Measurements from ENCODE around the gene SMIM35. TPM values are rescaled to one million over a fixed set of nuclear protein-coding genes. Genes with fewer than 3 reads are reported as not detected.

Gene SMIM35
- total and polyA plus RNA-seq, 2 of the 13 experiments (the other 11 are each of a cell fraction or from before 2014, with no cell fraction given): not detected

DNA sequence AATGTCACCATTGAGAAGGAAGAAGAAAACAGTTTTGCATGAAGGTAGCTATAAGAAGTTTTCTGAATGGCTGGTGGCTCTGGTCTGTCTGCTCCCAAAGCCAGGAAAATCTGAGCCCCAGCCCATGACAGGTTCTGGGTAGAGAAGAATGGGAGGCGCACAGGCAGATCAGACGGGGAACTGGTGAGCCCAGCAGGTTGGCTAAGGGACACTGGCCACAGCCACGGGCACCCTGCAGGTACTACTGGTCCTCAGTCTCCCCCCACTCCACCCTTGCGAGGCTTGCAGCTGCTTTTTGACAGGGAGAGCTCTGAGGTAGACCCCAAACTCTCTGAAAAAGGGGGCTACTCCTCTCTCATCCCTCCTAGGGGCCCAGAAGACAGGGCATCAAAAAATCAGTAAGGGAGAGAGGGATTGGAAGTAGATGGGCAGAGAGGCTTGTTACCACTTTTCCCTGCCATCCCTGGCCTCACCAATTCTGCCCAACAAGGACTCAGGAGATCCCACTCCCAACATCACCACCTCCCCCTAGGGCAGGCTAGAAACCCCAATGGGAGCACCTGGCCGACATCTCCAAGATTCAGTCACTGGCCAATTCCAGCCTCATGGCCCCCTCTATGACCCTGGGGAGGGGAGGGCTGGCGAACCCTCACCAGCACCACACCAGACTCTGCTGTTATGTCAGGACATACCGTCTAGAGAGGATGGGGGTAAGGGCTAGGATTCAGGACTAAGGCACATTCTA, 48.5 kb upstream of the SMIM35 start (continued):
- TF ChIP-seq, protein P1, sequence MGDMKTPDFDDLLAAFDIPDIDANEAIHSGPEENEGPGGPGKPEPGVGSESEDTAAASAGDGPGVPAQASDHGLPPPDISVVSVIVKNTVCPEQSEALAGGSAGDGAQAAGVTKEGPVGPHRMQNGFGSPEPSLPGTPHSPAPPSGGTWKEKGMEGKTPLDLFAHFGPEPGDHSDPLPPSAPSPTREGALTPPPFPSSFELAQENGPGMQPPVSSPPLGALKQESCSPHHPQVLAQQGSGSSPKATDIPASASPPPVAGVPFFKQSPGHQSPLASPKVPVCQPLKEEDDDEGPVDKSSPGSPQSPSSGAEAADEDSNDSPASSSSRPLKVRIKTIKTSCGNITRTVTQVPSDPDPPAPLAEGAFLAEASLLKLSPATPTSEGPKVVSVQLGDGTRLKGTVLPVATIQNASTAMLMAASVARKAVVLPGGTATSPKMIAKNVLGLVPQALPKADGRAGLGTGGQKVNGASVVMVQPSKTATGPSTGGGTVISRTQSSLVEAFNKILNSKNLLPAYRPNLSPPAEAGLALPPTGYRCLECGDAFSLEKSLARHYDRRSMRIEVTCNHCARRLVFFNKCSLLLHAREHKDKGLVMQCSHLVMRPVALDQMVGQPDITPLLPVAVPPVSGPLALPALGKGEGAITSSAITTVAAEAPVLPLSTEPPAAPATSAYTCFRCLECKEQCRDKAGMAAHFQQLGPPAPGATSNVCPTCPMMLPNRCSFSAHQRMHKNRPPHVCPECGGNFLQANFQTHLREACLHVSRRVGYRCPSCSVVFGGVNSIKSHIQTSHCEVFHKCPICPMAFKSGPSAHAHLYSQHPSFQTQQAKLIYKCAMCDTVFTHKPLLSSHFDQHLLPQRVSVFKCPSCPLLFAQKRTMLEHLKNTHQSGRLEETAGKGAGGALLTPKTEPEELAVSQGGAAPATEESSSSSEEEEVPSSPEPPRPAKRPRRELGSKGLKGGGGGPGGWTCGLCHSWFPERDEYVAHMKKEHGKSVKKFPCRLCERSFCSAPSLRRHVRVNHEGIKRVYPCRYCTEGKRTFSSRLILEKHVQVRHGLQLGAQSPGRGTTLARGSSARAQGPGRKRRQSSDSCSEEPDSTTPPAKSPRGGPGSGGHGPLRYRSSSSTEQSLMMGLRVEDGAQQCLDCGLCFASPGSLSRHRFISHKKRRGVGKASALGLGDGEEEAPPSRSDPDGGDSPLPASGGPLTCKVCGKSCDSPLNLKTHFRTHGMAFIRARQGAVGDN (CRISPR knock-in tag; IDR thresholded peaks at IDR 0.05): no peak
- TF ChIP-seq, protein P2, sequence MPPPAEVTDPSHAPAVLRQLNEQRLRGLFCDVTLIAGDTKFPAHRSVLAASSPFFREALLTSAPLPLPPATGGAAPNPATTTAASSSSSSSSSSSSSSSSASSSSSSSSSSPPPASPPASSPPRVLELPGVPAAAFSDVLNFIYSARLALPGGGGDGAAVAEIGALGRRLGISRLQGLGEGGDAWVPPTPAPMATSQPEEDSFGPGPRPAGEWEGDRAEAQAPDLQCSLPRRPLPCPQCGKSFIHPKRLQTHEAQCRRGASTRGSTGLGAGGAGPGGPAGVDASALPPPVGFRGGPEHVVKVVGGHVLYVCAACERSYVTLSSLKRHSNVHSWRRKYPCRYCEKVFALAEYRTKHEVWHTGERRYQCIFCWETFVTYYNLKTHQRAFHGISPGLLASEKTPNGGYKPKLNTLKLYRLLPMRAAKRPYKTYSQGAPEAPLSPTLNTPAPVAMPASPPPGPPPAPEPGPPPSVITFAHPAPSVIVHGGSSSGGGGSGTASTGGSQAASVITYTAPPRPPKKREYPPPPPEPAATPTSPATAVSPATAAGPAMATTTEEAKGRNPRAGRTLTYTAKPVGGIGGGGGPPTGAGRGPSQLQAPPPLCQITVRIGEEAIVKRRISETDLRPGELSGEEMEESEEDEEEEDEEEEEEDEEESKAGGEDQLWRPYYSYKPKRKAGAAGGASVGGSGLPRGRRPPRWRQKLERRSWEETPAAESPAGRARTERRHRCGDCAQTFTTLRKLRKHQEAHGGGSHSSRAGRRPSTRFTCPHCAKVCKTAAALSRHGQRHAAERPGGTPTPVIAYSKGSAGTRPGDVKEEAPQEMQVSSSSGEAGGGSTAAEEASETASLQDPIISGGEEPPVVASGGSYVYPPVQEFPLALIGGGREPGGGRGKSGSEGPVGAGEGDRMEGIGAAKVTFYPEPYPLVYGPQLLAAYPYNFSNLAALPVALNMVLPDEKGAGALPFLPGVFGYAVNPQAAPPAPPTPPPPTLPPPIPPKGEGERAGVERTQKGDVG (CRISPR knock-in tag; IDR thresholded peaks at IDR 0.05; ENCODE audit: borderline replicate concordance): no peak
- TF ChIP-seq ZNF468 (CRISPR knock-in tag; IDR thresholded peaks at IDR 0.05) (no peak), RARG (CRISPR knock-in tag; IDR thresholded peaks at IDR 0.05; ENCODE audit: low read depth) (no peak), MIER2 (CRISPR knock-in tag; IDR thresholded peaks at IDR 0.05) (no peak), SIX1 (CRISPR knock-in tag; IDR thresholded peaks at IDR 0.05; ENCODE audit: borderline replicate concordance) (no peak), TGIF2 (CRISPR knock-in tag; IDR thresholded peaks at IDR 0.05) (no peak), HNRNPL (IDR thresholded peaks at IDR 0.05; ENCODE audit: low read depth, low read length) (no peak)
